ENCODE results near the gene CXCR4. TPM values are rescaled to one million over a fixed set of nuclear protein-coding genes. Genes with fewer than 3 reads are reported as not detected.

The CXCR4 gene
- total RNA-seq, 3 donors from 2014 or later = 17.6 to 28.5 (median 24.0) TPM

- no peaks in the 10 kb centered on the region for H3K36me3 Mint-ChIP-seq (ENCODE audit: insufficient read depth)
- DNase-seq (no peak), ATAC-seq (no peak)
- no peaks in the 10 kb centered on the region for H3K27me3 Mint-ChIP-seq (ENCODE audit: low read depth)
- peaks cover 97% of the 10 kb centered on the region for H3K4me1 Mint-ChIP-seq (ENCODE audit: low read depth)
- no peak overlapping the region for H3K4me3 Mint-ChIP-seq
- no peaks in the 10 kb centered on the region for H3K9me3 Mint-ChIP-seq
Measured at GRCh38 chr2:136126421-136126926, 8.5 kb upstream of the CXCR4 start.

- peaks cover 96% of the 10 kb centered on the region for H3K4me1 Mint-ChIP-seq (ENCODE audit: low read depth)
- H3K27me3 Mint-ChIP-seq (ENCODE audit: low read depth) = no peaks in the 10 kb centered on the region
- DNase-seq (no peak), ATAC-seq (no peak)
- H3K36me3 Mint-ChIP-seq (ENCODE audit: insufficient read depth) = no peaks in the 10 kb centered on the region
- no peak overlapping the region for H3K4me3 Mint-ChIP-seq
- H3K9me3 Mint-ChIP-seq = no peaks in the 10 kb centered on the region
Measured at GRCh38 chr2:136126021-136126420, 8.1 kb upstream of the CXCR4 start.

GRCh38 chr2:136125236-136125635, 7.3 kb upstream of the CXCR4 start:
- ATAC-seq (peak in 1 of 2 donors; percentile 18), DNase-seq (no peak)
- H3K9me3 Mint-ChIP-seq = no peaks in the 10 kb centered on the region
- no peaks in the 10 kb centered on the region for H3K36me3 Mint-ChIP-seq (ENCODE audit: insufficient read depth)
- peaks cover 95% of the 10 kb centered on the region for H3K4me1 Mint-ChIP-seq (ENCODE audit: low read depth)
- no peaks in the 10 kb centered on the region for H3K27me3 Mint-ChIP-seq (ENCODE audit: low read depth)
- peak overlapping the region; percentile 9 for H3K4me3 Mint-ChIP-seq

- Mint-ChIP-seq H3K4me3 (no peak overlapping the region), H3K27me3 (ENCODE audit: low read depth) (no peaks in the 10 kb centered on the region), H3K9me3 (no peaks in the 10 kb centered on the region), H3K4me1 (ENCODE audit: low read depth) (peaks cover 95% of the 10 kb centered on the region), H3K36me3 (ENCODE audit: insufficient read depth) (no peaks in the 10 kb centered on the region)
- DNase-seq = no peak
- no peak for ATAC-seq
Measured at GRCh38 chr2:136124805-136125204, 6.9 kb upstream of the CXCR4 start.

GRCh38 chr2:136122661-136123060, 4.7 kb upstream of the CXCR4 start:
- ATAC-seq = no peak
- Mint-ChIP-seq H3K9me3 (no peaks in the 10 kb centered on the region), H3K36me3 (ENCODE audit: insufficient read depth) (no peaks in the 10 kb centered on the region), H3K4me1 (ENCODE audit: low read depth) (peaks cover 82% of the 10 kb centered on the region), H3K27me3 (ENCODE audit: low read depth) (no peaks in the 10 kb centered on the region), H3K4me3 (no peak overlapping the region)
- DNase-seq = no peak

- DNase-seq (no peak), ATAC-seq (no peak)
- no peaks in the 10 kb centered on the region for H3K27me3 Mint-ChIP-seq (ENCODE audit: low read depth)
- no peaks in the 10 kb centered on the region for H3K36me3 Mint-ChIP-seq (ENCODE audit: insufficient read depth)
- H3K4me3 Mint-ChIP-seq = no peak overlapping the region
- peaks cover 69% of the 10 kb centered on the region for H3K4me1 Mint-ChIP-seq (ENCODE audit: low read depth)
- no peaks in the 10 kb centered on the region for H3K9me3 Mint-ChIP-seq
Measured at GRCh38 chr2:136121204-136121910, 3.4 kb upstream of the CXCR4 start.

GRCh38 chr2:136119717-136120675, 2.0 kb upstream of the CXCR4 start:
- peaks cover 68% of the 10 kb centered on the region for H3K4me1 Mint-ChIP-seq (ENCODE audit: low read depth)
- no peaks in the 10 kb centered on the region for H3K9me3 Mint-ChIP-seq
- DNase-seq (no peak), ATAC-seq (no peak)
- H3K4me3 Mint-ChIP-seq = peak overlapping the region; percentile 92
- peaks cover 6% of the 10 kb centered on the region for H3K36me3 Mint-ChIP-seq (ENCODE audit: insufficient read depth)
- no peaks in the 10 kb centered on the region for H3K27me3 Mint-ChIP-seq (ENCODE audit: low read depth)

- Mint-ChIP-seq H3K4me3 (peak overlapping the region; percentile 92), H3K9me3 (no peaks in the 10 kb centered on the region), H3K27me3 (ENCODE audit: low read depth) (no peaks in the 10 kb centered on the region), H3K4me1 (ENCODE audit: low read depth) (peaks cover 67% of the 10 kb centered on the region), H3K36me3 (ENCODE audit: insufficient read depth) (peaks cover 14% of the 10 kb centered on the region)
- ATAC-seq (peak; percentile 56 to 59), DNase-seq (peak; percentile 74)
Measured at GRCh38 chr2:136118819-136119716, 1.1 kb upstream of the CXCR4 start.

- peak overlapping the region; percentile 92 for H3K4me3 Mint-ChIP-seq
- DNase-seq = peak; percentile 51
- H3K9me3 Mint-ChIP-seq = no peaks in the 10 kb centered on the region
- peak; percentile 22 to 29 for ATAC-seq
- H3K36me3 Mint-ChIP-seq (ENCODE audit: insufficient read depth) = peaks cover 29% of the 10 kb centered on the region
- peaks cover 67% of the 10 kb centered on the region for H3K4me1 Mint-ChIP-seq (ENCODE audit: low read depth)
- no peaks in the 10 kb centered on the region for H3K27me3 Mint-ChIP-seq (ENCODE audit: low read depth)
Measured at GRCh38 chr2:136117391-136117841, 533 bp downstream of the CXCR4 start.

- Mint-ChIP-seq H3K4me3 (peak overlapping the region; percentile 92), H3K27me3 (ENCODE audit: low read depth) (no peaks in the 10 kb centered on the region), H3K4me1 (ENCODE audit: low read depth) (peaks cover 65% of the 10 kb centered on the region), H3K9me3 (no peaks in the 10 kb centered on the region), H3K36me3 (ENCODE audit: insufficient read depth) (peaks cover 32% of the 10 kb centered on the region)
- DNase-seq = peak; percentile 53
- ATAC-seq = peak; percentile 41 to 42
Measured at GRCh38 chr2:136116813-136117390, 1.0 kb downstream of the CXCR4 start.

GRCh38 chr2:136116151-136116812, 1.7 kb downstream of the CXCR4 start:
- no peaks in the 10 kb centered on the region for H3K27me3 Mint-ChIP-seq (ENCODE audit: low read depth)
- ATAC-seq (no peak), DNase-seq (peak; percentile 76)
- peak overlapping the region; percentile 92 for H3K4me3 Mint-ChIP-seq
- peaks cover 32% of the 10 kb centered on the region for H3K36me3 Mint-ChIP-seq (ENCODE audit: insufficient read depth)
- no peaks in the 10 kb centered on the region for H3K9me3 Mint-ChIP-seq
- H3K4me1 Mint-ChIP-seq (ENCODE audit: low read depth) = peaks cover 58% of the 10 kb centered on the region

GRCh38 chr2:136115183-136115761, 2.7 kb downstream of the CXCR4 start:
- ATAC-seq (no peak), DNase-seq (no peak)
- H3K27me3 Mint-ChIP-seq (ENCODE audit: low read depth) = no peaks in the 10 kb centered on the region
- peaks cover 49% of the 10 kb centered on the region for H3K4me1 Mint-ChIP-seq (ENCODE audit: low read depth)
- peaks cover 32% of the 10 kb centered on the region for H3K36me3 Mint-ChIP-seq (ENCODE audit: insufficient read depth)
- no peaks in the 10 kb centered on the region for H3K9me3 Mint-ChIP-seq
- H3K4me3 Mint-ChIP-seq = peak overlapping the region; percentile 92

- no peaks in the 10 kb centered on the region for H3K9me3 Mint-ChIP-seq
- H3K4me3 Mint-ChIP-seq = peak overlapping the region; percentile 92
- no peak for ATAC-seq
- no peaks in the 10 kb centered on the region for H3K27me3 Mint-ChIP-seq (ENCODE audit: low read depth)
- peaks cover 42% of the 10 kb centered on the region for H3K4me1 Mint-ChIP-seq (ENCODE audit: low read depth)
- no peak for DNase-seq
- H3K36me3 Mint-ChIP-seq (ENCODE audit: insufficient read depth) = peaks cover 32% of the 10 kb centered on the region
Measured at GRCh38 chr2:136114382-136114781, 3.6 kb downstream of the CXCR4 start.
